T-helper 2 cell treated with Interferon-gamma antibody and Interleukin-4, amounts not matched to agents 100 ng/mL and 5 ng/mL, for 36 hours (primary cell): ENCODE data around the gene DCUN1D5. TPM values are rescaled to one million over a fixed set of nuclear protein-coding genes. Genes with fewer than 3 reads are reported as not detected.

ENCODE experiments used
- total RNA-seq: library from RNA; stranded (reverse); gene quantifications from 2 replicates; pipeline ENCODE4 v1.2.3, GENCODE V29; 2022

The DCUN1D5 gene
- total RNA-seq, 1 donor from 2014 or later: 31.8 TPM

Other genes starting within 250 kb of the DCUN1D5 start
- not detected in 2 replicates for gene MMP3, start 248.6 kb downstream of the DCUN1D5 start, total RNA-seq
- not detected in 2 replicates for gene MMP12, start 217.2 kb downstream of the DCUN1D5 start, total RNA-seq
- not detected in 2 replicates for gene MMP13, start 136.4 kb downstream of the DCUN1D5 start, total RNA-seq
- gene DYNC2H1, start 17.3 kb upstream of the DCUN1D5 start, total RNA-seq: 0.68 and 0.70 TPM in 2 replicates